SJCRH30 (cell line): Measurements from ENCODE around the gene ADAMTS13. TPM values are rescaled to one million over a fixed set of nuclear protein-coding genes. Genes with fewer than 3 reads are reported as not detected.

Source experiments
- DNase-seq, 2 experiments: peaks; one replicate each; pipeline ENCODE4 v3.0.0-alpha.2; 2015 to 2020
- H3K27ac ChIP-seq: fragments of 250-450 bp; sonication (Bioruptor Pico); 2 replicates; pipeline ENCODE4 v1.5.1; 2020; ENCODE audit warnings: mild to moderate bottlenecking, moderate library complexity
- H3K27me3 ChIP-seq: fragments of 250-450 bp; sonication (Bioruptor Pico); 2 replicates; pipeline ENCODE4 v1.5.1; 2020; ENCODE audit warnings: mild to moderate bottlenecking, moderate library complexity
- H3K36me3 ChIP-seq: fragments of 250-450 bp; sonication (Bioruptor Pico); 2 replicates; pipeline ENCODE4 v1.5.1; 2020; ENCODE audit warnings: mild to moderate bottlenecking, moderate library complexity
- H3K4me1 ChIP-seq: fragments of 250-450 bp; sonication (Bioruptor Pico); 2 replicates; pipeline ENCODE4 v1.5.1; 2020; ENCODE audit warnings: mild to moderate bottlenecking, moderate library complexity
- H3K4me3 ChIP-seq: fragments of 250-450 bp; sonication (Bioruptor Pico); 2 replicates; pipeline ENCODE4 v1.5.1; 2020; ENCODE audit warnings: mild to moderate bottlenecking, moderate library complexity
- H3K9me3 ChIP-seq: fragments of 250-450 bp; sonication (Bioruptor Pico); replicated peaks from 2 replicates; pipeline ENCODE4 v1.5.1; 2020; ENCODE audit warnings: mild to moderate bottlenecking, moderate library complexity
- total RNA-seq: library from RNA; depleted of rRNA; stranded (reverse); fragments of >200 nt; shearing (Covaris generic); gene quantifications from 2 replicates; pipeline ENCODE4 v1.2.3, GENCODE V29; 2014; rRNA removed

Gene ADAMTS13
- total RNA-seq, 1 experiment from 2014 or later = 0.42 TPM

GRCh38 chr9:133496861-133497842 is 75.0 kb downstream of the ADAMTS13 start:
- Histone ChIP-seq H3K4me1 (peaks cover 19% of the 10 kb centered on the region), H3K36me3 (no peaks in the 10 kb centered on the region), H3K4me3 (no peak overlapping the region), H3K27ac (no peak overlapping the region), H3K9me3 (peaks cover 9% of the 10 kb centered on the region), H3K27me3 (no peaks in the 10 kb centered on the region; the same call in 1 of the 2 replicates)
- no peak for DNase-seq

GRCh38 chr9:133499132-133499891 is 77.1 kb downstream of the ADAMTS13 start:
- Histone ChIP-seq H3K4me3 (no peak overlapping the region), H3K36me3 (no peaks in the 10 kb centered on the region), H3K27me3 (no peaks in the 10 kb centered on the region; the same call in 1 of the 2 replicates), H3K9me3 (peaks cover 15% of the 10 kb centered on the region), H3K4me1 (peaks cover 6% of the 10 kb centered on the region; the same call in 1 of the 2 replicates), H3K27ac (no peak overlapping the region)
- no peak for DNase-seq

- DNase-seq = no peak
- Histone ChIP-seq H3K4me1 (peaks cover 6% of the 10 kb centered on the region; the same call in 1 of the 2 replicates), H3K9me3 (peaks cover 15% of the 10 kb centered on the region), H3K4me3 (no peak overlapping the region), H3K27ac (no peak overlapping the region), H3K27me3 (no peaks in the 10 kb centered on the region; the same call in 1 of the 2 replicates), H3K36me3 (no peaks in the 10 kb centered on the region)
These were observed 77.7 kb downstream of the ADAMTS13 start for GRCh38 chr9:133499892-133500270.

- Histone ChIP-seq H3K27me3 (no peaks in the 10 kb centered on the region; the same call in 1 of the 2 replicates), H3K36me3 (no peaks in the 10 kb centered on the region), H3K4me3 (no peak overlapping the region), H3K4me1 (peaks cover 6% of the 10 kb centered on the region), H3K27ac (no peak overlapping the region), H3K9me3 (peaks cover 15% of the 10 kb centered on the region)
- no peak for DNase-seq
These were observed 79.9 kb downstream of the ADAMTS13 start for GRCh38 chr9:133502112-133502511.

GRCh38 chr9:133505186-133505830 is 83.1 kb downstream of the ADAMTS13 start:
- H3K27ac ChIP-seq = no peak overlapping the region
- no peaks in the 10 kb centered on the region for H3K36me3 ChIP-seq
- H3K27me3 ChIP-seq = no peaks in the 10 kb centered on the region; the same call in 1 of the 2 replicates
- peaks cover 15% of the 10 kb centered on the region for H3K4me1 ChIP-seq
- no peak overlapping the region for H3K4me3 ChIP-seq
- no peak for DNase-seq
- H3K9me3 ChIP-seq = peaks cover 15% of the 10 kb centered on the region

- H3K4me1 ChIP-seq = peaks cover 16% of the 10 kb centered on the region
- no peaks in the 10 kb centered on the region; the same call in 1 of the 2 replicates for H3K27me3 ChIP-seq
- DNase-seq = no peak
- H3K4me3 ChIP-seq = no peak overlapping the region
- H3K36me3 ChIP-seq = no peaks in the 10 kb centered on the region
- H3K9me3 ChIP-seq = peaks cover 15% of the 10 kb centered on the region
- H3K27ac ChIP-seq = no peak overlapping the region
These were observed 83.9 kb downstream of the ADAMTS13 start for GRCh38 chr9:133505901-133506652.

- H3K4me3 ChIP-seq = no peak overlapping the region
- peaks cover 9% of the 10 kb centered on the region; the same call in 1 of the 2 replicates for H3K9me3 ChIP-seq
- H3K27ac ChIP-seq = no peak overlapping the region
- no peak for DNase-seq
- H3K4me1 ChIP-seq = peaks cover 16% of the 10 kb centered on the region
- no peaks in the 10 kb centered on the region; the same call in 1 of the 2 replicates for H3K27me3 ChIP-seq
- H3K36me3 ChIP-seq = no peaks in the 10 kb centered on the region
These were observed 84.5 kb downstream of the ADAMTS13 start for GRCh38 chr9:133506653-133507038.

GRCh38 chr9:133507246-133507965 is 85.2 kb downstream of the ADAMTS13 start:
- no peak overlapping the region for H3K27ac ChIP-seq
- no peak overlapping the region for H3K4me3 ChIP-seq
- peaks cover 16% of the 10 kb centered on the region for H3K4me1 ChIP-seq
- H3K9me3 ChIP-seq = peaks cover 4% of the 10 kb centered on the region; the same call in 1 of the 2 replicates
- H3K27me3 ChIP-seq = no peaks in the 10 kb centered on the region; the same call in 1 of the 2 replicates
- no peaks in the 10 kb centered on the region for H3K36me3 ChIP-seq
- no peak for DNase-seq

- no peaks in the 10 kb centered on the region; the same call in 1 of the 2 replicates for H3K27me3 ChIP-seq
- H3K4me3 ChIP-seq = no peak overlapping the region
- peaks cover 16% of the 10 kb centered on the region for H3K4me1 ChIP-seq
- DNase-seq = no peak
- no peaks in the 10 kb centered on the region for H3K9me3 ChIP-seq
- no peaks in the 10 kb centered on the region for H3K36me3 ChIP-seq
- H3K27ac ChIP-seq = no peak overlapping the region
These were observed 85.9 kb downstream of the ADAMTS13 start for GRCh38 chr9:133508046-133508445.

Other genes with a start within 250 kb of the ADAMTS13 start
- not detected in 2 replicates for gene OBP2B, start 213.1 kb upstream of the ADAMTS13 start, total RNA-seq
- gene ABO, start 147.2 kb upstream of the ADAMTS13 start, total RNA-seq = not detected in 2 replicates
- 27.8 and 29.2 TPM in 2 replicates for gene SURF6, start 86.2 kb upstream of the ADAMTS13 start, total RNA-seq
- 60.2 and 71.8 TPM in 2 replicates for gene MED22, start 74.2 kb upstream of the ADAMTS13 start, total RNA-seq
- gene RPL7A, start 74.1 kb upstream of the ADAMTS13 start, total RNA-seq = 3,575 and 3,860 TPM in 2 replicates
- gene SURF1, start 65.9 kb upstream of the ADAMTS13 start, total RNA-seq = 19.0 and 19.3 TPM in 2 replicates
- 34.7 and 36.2 TPM in 2 replicates for gene SURF2, start 65.8 kb upstream of the ADAMTS13 start, total RNA-seq
- 232 and 233 TPM in 2 replicates for gene SURF4, start 46.3 kb upstream of the ADAMTS13 start, total RNA-seq
- 1.7 and 1.8 TPM in 2 replicates for gene STKLD1, start 46.0 kb upstream of the ADAMTS13 start, total RNA-seq
- gene REXO4, start 4.4 kb upstream of the ADAMTS13 start, total RNA-seq = 39.5 and 41.0 TPM in 2 replicates
- 12.1 and 13.6 TPM in 2 replicates for gene CACFD1, start 37.6 kb downstream of the ADAMTS13 start, total RNA-seq
- 20.3 and 23.4 TPM in 2 replicates for gene SLC2A6, start 56.7 kb downstream of the ADAMTS13 start, total RNA-seq
- gene MYMK, start 102.6 kb downstream of the ADAMTS13 start, total RNA-seq = 1.1 and 2.0 TPM in 2 replicates
- 3.3 and 3.5 TPM in 2 replicates for gene ADAMTSL2, start 112.3 kb downstream of the ADAMTS13 start, total RNA-seq
- gene FAM163B, start 187.0 kb downstream of the ADAMTS13 start, total RNA-seq = 2.5 and 3.4 TPM in 2 replicates
- 2.2 and 2.5 TPM in 2 replicates for gene DBH, start 214.0 kb downstream of the ADAMTS13 start, total RNA-seq